ENCODE measurements around the gene TDRD15.

DNA sequence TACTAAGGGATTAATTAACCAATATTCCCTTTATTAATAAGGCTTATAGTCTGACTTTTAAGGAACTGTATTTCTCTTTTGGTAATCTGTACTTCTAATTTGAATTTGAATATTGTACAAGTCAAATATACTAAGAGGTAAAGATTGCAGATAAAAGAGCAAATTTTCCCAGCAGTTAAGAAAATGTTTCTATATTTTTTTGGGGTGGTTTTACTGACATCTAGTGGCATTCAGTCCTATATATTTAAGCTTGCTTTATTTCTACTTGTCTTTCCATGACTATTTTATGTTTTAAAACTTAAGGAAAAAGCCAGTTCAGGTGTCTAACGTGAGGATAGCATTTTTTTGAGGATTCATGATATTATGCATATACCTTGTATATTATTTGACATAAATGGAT, 41.6 kb downstream of the TDRD15 start:
- TF ChIP-seq, protein P1, sequence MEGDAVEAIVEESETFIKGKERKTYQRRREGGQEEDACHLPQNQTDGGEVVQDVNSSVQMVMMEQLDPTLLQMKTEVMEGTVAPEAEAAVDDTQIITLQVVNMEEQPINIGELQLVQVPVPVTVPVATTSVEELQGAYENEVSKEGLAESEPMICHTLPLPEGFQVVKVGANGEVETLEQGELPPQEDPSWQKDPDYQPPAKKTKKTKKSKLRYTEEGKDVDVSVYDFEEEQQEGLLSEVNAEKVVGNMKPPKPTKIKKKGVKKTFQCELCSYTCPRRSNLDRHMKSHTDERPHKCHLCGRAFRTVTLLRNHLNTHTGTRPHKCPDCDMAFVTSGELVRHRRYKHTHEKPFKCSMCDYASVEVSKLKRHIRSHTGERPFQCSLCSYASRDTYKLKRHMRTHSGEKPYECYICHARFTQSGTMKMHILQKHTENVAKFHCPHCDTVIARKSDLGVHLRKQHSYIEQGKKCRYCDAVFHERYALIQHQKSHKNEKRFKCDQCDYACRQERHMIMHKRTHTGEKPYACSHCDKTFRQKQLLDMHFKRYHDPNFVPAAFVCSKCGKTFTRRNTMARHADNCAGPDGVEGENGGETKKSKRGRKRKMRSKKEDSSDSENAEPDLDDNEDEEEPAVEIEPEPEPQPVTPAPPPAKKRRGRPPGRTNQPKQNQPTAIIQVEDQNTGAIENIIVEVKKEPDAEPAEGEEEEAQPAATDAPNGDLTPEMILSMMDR (IDR thresholded peaks at IDR 0.05; ENCODE audit: low read depth, low read length, missing input control) = peak; percentile 25
- TF ChIP-seq SP1 (IDR thresholded peaks at IDR 0.05) (no peak), JUND (IDR thresholded peaks at IDR 0.05) (no peak)
